ENCODE results near the gene C16orf96. TPM values are rescaled to one million over a fixed set of nuclear protein-coding genes. Genes with fewer than 3 reads are reported as not detected.

Gene C16orf96
- not detected in 2 replicates for total RNA-seq (2014; rRNA removed; shearing (Covaris generic))
- polyA plus RNA-seq (2015; cell fraction: cytosol; rRNA removed) = 0.12 and 0.24 TPM in 2 replicates
- polyA plus RNA-seq (2015; cell fraction: nucleus; rRNA removed) = not detected in 2 replicates

DNA sequence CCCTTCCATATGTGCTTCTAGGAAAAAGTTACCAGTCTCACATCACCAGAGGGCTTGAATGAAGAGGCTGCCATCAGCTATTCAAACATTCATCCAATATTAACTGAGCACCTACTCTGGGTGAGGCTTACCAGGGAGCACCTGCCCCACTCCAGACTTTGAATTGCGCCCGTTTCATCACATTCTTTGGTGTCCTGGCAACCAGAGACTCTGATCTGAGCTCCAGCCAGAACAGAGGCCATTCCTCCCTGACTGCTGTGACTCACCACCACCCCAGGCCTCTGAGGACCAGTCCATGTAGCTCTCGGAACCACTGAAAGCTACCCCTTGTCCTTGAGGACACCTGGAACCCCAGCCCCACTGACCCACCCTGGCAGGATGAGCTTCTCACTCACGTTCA, at the start of gene C16orf96:
Gene C16orf96 (plus strand): TSS at position 229 of the 400 bp plus-strand sequence. CDS start 150 bp downstream, at position 379.
- in situ Hi-C loops (cut with HindIII; ENCODE audit: low pct_unique_long_range_greater_than_20kb, low sequenced_read_pairs) = no loop called here
- no peak for DNase-seq (ENCODE audit: low read depth, low spot score)

- DNase-seq (ENCODE audit: low read depth, low spot score) = peak; percentile 75
- in situ Hi-C loops (cut with HindIII; ENCODE audit: low pct_unique_long_range_greater_than_20kb, low sequenced_read_pairs) = no loop called here
Measured at GRCh38 chr16:4506450-4506849, 49.7 kb upstream of the C16orf96 start.

DNA sequence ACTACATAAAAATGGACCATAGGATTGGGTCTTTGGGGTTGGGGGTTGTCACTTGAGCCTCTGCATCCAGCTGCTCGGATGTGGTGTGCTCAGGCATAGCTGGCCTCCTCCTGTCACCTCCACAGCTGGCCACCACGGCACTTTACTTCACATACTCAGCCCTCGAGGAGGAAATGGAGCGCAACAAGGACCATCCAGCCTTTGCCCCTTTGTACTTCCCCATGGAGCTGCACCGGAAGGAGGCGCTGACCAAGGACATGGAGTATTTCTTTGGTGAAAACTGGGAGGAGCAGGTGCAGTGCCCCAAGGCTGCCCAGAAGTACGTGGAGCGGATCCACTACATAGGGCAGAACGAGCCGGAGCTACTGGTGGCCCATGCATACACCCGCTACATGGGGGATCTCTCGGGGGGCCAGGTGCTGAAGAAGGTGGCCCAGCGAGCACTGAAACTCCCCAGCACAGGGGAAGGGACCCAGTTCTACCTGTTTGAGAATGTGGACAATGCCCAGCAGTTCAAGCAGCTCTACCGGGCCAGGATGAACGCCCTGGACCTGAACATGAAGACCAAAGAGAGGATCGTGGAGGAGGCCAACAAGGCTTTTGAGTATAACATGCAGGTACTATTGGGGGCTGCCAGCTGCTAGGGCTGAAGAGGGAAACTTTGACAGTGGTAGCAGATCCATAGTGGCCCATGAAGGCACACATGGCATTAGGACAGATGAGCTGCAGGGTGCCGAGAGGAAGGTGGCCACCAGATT, 48.4 kb upstream of the C16orf96 start:
- DNase-seq (ENCODE audit: low read depth, low spot score) = no peak
- in situ Hi-C loops (cut with HindIII; ENCODE audit: low pct_unique_long_range_greater_than_20kb, low sequenced_read_pairs) = no loop called here

DNA sequence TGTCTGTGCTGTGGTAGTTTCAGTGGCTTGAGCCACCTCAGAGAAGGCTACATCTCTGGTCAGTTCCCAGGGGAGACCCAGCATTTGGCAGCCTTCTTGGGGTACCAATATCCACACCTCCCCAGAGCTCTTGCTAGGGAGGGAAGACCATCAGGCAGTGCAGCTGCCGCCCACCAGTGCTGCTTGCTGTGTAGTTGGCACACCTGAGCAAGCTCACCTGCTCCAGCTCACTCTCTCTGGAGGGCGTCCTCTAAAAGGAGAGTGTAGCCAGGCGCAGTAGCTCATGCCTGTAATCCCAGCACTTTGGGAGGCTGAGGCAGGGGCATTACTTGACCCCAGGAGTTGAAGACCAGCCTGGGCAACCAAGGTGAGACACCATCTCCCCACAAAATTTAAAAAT, 47.3 kb upstream of the C16orf96 start:
- in situ Hi-C loops (cut with HindIII; ENCODE audit: low pct_unique_long_range_greater_than_20kb, low sequenced_read_pairs) = no loop called here

GRCh38 chr16:4509420-4509819, 46.7 kb upstream of the C16orf96 start:
- in situ Hi-C loops (cut with HindIII; ENCODE audit: low pct_unique_long_range_greater_than_20kb, low sequenced_read_pairs) = no loop called here
- DNase-seq (ENCODE audit: low read depth, low spot score) = no peak

More for the DNA sequence above, 47.3 kb upstream of the C16orf96 start:
- no peak for DNase-seq (ENCODE audit: low read depth, low spot score)

GRCh38 chr16:4510131-4510530, 46.0 kb upstream of the C16orf96 start:
- in situ Hi-C loops (cut with HindIII; ENCODE audit: low pct_unique_long_range_greater_than_20kb, low sequenced_read_pairs) = no loop called here
- no peak for DNase-seq (ENCODE audit: low read depth, low spot score)

DNA sequence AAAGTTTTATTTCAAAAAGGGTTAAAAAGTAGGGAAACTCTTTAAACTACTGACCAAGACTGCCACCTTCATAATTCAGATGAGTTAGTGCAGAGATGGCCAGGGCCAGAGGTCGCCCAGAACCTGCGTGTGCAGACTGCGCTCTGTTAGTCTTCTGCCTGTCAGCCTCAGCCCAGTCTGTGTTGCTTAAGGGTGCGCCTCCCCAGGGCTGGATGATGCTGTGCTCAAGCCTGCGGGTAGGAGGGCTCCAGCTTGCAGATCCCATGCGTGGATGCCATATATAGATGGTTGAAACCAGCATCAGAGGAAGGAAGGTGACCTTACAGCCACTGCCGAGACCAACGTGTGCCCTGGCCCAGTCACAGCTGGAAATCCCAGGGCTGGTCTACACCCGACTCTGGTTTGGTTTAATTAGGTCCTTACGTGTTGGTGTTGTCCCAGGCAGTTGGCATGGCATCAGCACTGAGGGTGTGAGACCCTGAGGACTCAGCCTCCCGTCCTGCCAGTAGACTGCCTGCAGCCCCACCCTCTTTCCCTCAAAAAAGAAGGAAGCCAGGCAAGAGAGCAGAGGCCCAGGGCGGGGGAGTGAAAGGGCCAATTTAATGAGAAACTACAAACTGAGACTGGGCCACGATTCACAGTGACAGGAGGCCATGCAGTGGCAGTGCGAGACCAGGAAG, 45.3 kb upstream of the C16orf96 start:
- no peak for DNase-seq (ENCODE audit: low read depth, low spot score)
- in situ Hi-C loops (cut with HindIII; ENCODE audit: low pct_unique_long_range_greater_than_20kb, low sequenced_read_pairs) = no loop called here

DNA sequence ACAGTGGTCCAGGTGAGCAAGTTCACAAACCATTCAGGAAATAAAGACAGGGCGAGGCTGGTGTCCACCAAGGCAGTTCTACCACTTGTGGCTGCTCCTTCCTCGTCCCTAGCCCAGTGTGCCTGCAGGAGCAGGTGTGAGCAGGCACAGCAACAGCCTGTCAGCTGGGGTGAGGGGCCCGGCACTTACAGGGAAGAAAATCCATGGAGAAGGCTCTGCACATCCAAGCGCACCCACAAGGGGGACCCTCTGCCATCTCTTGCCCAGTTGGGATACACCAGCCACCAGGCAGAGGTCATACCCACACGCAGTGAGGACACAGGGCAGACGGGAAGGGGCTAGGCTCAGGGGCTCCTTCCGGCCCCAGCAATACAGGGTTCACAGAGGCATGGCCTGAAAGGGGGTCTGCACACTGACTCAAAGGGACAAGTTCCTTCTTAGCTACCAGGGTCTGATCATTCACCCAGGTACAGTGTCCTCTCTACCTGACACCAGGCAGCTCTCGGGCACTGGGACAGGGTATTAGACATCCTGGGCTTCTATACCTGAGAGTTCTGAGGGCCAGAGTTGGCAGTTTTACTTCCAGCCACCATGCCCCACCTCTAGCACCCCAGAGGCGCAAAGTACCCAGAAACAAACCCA, 44.6 kb upstream of the C16orf96 start:
- peak; percentile 70 for DNase-seq (ENCODE audit: low read depth, low spot score)
- in situ Hi-C loops (cut with HindIII; ENCODE audit: low pct_unique_long_range_greater_than_20kb, low sequenced_read_pairs) = no loop called here

DNA sequence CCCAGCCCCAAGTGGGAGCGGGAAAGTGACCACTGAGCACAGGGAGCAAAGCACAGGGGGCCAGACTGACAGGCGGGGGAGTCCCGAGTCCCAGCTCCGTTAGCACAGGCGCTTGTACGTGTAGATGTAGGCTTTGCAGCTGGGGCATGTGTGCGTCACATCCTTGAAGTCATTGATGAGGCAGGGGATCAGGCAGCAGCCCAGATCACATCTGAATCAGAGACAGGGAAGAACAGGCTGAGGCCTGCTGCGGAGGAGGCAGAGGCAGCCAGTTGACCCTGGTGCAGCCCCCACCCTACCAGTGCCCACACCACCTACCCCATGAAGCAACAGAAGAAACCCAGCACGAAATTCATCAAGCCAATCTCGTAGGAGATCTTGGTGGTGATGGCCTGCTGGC, 43.7 kb upstream of the C16orf96 start:
- in situ Hi-C loops (cut with HindIII; ENCODE audit: low pct_unique_long_range_greater_than_20kb, low sequenced_read_pairs) = no loop called here

DNA sequence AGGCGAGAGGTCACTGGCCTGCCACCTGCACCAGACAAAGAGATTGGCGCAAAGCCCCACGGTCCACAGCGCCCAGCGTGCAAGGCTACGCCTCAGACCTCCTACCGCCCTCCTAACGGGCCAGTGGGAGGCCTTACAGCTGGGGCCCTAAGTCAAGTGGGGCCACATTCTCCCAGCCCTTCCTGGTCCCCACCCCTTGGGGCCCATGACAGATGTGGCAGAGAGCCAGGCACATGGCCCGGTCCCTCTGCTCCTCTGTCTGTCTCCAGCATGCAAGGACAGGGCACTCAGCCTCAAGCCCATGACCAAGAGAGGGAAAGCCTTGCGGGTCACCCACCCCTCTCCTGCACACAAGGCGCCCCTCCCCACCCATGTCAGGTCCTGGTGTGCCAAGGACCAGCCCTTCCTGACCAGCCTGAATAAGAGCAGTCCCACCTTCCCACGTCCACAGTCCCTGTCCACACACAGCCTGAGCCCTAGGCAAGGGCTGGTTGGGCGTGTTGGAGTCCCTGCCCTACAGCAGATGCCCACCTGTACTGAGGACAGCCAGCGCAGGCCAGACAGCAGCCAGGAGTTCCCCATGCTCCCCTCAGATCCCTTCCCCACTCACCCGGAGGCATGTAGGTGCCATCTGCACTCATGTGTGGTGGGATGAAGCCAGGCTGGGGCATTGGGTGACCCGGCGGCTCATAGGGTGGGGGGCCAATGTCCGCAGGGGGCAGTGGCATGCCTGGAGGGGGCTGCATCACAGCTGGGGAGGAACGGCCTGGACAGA, 42.9 kb upstream of the C16orf96 start:
- no peak for DNase-seq (ENCODE audit: low read depth, low spot score)
- in situ Hi-C loops (cut with HindIII; ENCODE audit: low pct_unique_long_range_greater_than_20kb, low sequenced_read_pairs) = no loop called here

More for the DNA sequence above, 43.7 kb upstream of the C16orf96 start:
- DNase-seq (ENCODE audit: low read depth, low spot score) = no peak

GRCh38 chr16:4513881-4514280, 42.3 kb upstream of the C16orf96 start:
- no peak for DNase-seq (ENCODE audit: low read depth, low spot score)
- in situ Hi-C loops (cut with HindIII; ENCODE audit: low pct_unique_long_range_greater_than_20kb, low sequenced_read_pairs) = no loop called here

DNA sequence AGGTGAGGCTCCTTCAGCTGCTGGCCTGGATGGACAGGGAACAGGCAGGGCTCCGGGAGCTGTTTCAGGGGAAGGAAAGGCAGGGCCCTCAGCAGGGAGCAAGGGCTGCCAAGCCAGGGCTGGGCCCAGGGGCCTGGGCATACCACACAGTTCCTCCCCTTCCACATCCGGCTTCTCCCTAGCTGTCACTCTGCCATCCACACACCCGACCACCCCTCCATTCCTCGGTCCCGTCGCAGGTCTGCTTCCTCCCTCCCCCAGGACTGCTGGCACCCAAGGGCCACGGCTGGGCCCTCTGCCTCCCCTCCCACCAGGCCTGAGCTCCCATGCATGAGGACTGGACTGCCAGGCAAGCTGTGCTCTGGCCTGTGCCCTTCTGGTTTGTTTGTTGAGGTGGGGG, 41.5 kb upstream of the C16orf96 start:
- in situ Hi-C loops (cut with HindIII; ENCODE audit: low pct_unique_long_range_greater_than_20kb, low sequenced_read_pairs) = no loop called here
- no peak for DNase-seq (ENCODE audit: low read depth, low spot score)

DNA sequence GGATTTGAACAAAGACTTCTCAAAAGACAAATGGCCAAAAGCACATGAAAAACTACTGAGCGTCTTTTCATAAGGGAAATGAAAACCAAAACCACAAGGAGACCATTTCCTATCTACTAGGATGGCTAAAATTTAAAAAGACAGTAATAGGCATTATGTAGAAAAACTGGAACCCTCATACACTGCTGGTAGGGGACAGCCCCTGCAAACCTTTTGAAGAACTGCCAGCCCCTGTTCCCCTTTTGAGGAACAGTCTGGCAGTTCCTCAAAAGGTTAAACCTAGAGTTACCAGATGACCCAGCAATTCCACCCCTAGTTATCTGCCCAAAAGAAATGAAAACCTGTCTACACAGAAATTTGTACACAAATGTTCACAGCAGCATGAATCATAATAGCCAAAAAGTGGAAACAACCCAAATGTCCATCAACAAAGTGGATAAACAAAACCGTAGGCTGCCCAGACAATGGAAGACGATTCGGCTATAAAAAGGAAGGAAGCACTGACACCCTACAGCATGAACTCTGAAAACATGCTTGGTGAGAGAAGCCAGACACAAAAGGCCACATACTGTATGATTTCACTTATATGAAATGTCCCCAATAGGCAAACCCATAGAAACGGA, 40.4 kb upstream of the C16orf96 start:
- peak; percentile 55 for DNase-seq (ENCODE audit: low read depth, low spot score)
- in situ Hi-C loops (cut with HindIII; ENCODE audit: low pct_unique_long_range_greater_than_20kb, low sequenced_read_pairs) = no loop called here

DNA sequence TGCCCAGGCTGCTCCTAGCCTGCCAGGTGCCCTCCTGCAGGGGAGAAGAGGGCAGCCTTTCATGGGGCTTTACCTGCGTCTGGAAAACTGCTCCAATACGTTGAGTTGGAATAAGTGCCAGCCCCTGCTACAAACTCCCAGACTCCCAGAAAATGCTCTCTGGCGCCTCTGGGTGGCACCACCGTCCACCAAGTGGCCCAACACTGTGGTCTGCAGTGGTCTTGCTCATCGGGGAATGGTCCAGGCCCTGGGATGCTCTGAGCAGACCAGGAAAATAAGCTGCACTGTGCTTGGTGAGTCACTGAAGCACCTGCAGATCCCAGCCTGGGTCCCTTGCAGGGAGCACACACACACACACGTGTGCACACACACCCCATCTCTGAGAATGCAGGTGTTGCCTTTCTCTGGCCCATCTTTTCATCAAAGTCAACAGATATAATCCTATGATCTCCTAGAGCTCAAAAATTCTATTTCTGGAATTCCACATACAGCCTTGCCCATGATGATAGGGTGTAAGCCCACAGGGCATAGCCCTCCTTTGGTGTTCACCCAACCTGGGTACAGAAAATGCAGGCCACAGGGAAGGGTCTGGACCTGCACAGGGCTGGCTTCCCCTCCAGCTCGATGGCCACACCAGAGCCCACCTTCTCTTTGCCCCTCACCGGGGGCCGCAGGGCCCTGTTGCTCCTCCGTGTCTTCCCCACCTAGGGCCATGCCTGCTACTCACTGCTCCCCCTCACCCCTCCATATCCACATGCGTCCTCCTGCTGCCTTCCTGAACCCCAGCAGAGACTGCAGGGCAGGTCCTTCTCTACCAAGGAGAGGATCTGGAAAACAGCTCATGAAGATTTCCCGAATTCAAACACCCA, 38.1 kb upstream of the C16orf96 start:
- in situ Hi-C loops (cut with HindIII; ENCODE audit: low pct_unique_long_range_greater_than_20kb, low sequenced_read_pairs) = no loop called here
- peak; percentile 70 for DNase-seq (ENCODE audit: low read depth, low spot score)

- in situ Hi-C loops (cut with HindIII; ENCODE audit: low pct_unique_long_range_greater_than_20kb, low sequenced_read_pairs) = no loop called here
- no peak for DNase-seq (ENCODE audit: low read depth, low spot score)
Measured at GRCh38 chr16:4519274-4520058, 36.7 kb upstream of the C16orf96 start.

- DNase-seq (ENCODE audit: low read depth, low spot score) = no peak
- in situ Hi-C loops (cut with HindIII; ENCODE audit: low pct_unique_long_range_greater_than_20kb, low sequenced_read_pairs) = no loop called here
Measured at GRCh38 chr16:4520913-4521312, 35.2 kb upstream of the C16orf96 start.
